HG02852 (cell line): ENCODE data around the gene ORAI3.
"Not testable (repeated sequence)": the region's sequence is repeated elsewhere in the genome, so short reads cannot be mapped to it uniquely, and the experiment has no call there.

Experiments
- ATAC-seq: cut with Tn5 transposase; IDR thresholded peaks from one replicate; pipeline ENCODE4 v1.9.1; 2021; ENCODE audit warnings: mild to moderate bottlenecking, moderate library complexity; ENCODE audit not compliant: unreplicated experiment

The ORAI3 gene

GRCh38 chr16:30923554-30924075 is 25.3 kb upstream of the ORAI3 start, which contains the start of gene FBXL19:
TSS of gene FBXL19 (plus strand) at chr16:30923572. CDS start at chr16:30925755, 2,183 bp downstream.
- ATAC-seq = no peak

- no peak for ATAC-seq
These were observed 24.6 kb upstream of the ORAI3 start for GRCh38 chr16:30924076-30924912.

DNA sequence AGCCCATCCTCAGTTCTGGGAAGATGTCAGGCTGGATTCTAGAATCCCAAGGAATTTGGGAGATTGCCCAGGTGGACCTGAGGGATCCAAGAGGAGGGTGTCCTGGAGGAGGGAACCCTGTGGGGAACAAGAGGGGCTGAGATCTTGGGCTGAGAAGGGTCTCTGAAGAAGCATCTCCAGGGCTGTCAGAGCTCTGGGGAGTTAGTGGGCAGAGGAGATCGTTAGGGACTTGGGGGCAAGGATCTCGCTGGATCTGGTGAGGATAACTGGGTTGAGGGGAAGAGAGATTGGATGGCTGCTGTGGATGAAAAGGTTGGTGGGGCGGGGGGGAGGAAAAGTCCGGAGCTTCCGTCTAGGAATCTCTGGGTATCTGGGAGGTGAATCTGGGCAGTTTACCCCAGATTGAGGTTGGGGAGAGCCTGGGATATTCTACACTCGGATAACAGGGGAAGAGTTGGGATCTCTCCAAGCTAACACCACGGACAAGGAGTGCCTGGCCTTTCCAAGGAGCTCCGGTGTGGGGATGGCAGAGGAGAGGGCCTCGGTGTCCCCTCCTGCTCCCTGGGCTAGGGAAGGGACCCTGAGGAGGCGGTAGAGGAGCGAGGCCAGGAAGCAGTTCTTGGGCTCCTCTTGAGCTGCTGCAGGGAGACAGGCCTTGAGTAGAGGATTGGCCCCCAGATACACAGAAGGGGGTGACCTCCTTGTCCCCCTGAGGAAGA is 23.8 kb upstream of the ORAI3 start:
- no peak for ATAC-seq

DNA sequence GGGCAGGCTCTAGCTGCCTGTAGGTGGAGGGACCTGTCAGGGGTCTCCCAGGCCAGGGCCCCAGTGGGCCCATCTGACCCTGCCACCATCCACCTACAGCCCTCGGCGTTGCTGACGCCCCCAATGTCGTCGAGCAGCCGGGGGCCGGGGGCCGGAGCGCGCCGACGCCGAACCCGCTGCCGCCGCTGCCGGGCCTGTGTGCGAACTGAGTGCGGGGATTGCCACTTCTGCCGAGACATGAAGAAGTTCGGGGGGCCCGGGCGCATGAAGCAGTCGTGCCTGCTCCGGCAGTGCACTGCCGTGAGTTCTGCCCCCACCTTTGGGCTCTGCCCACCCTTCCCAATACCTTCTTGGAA is 23.3 kb upstream of the ORAI3 start:
- ATAC-seq = no peak

- ATAC-seq = no peak
These were observed 22.7 kb upstream of the ORAI3 start for GRCh38 chr16:30925995-30926811.

DNA sequence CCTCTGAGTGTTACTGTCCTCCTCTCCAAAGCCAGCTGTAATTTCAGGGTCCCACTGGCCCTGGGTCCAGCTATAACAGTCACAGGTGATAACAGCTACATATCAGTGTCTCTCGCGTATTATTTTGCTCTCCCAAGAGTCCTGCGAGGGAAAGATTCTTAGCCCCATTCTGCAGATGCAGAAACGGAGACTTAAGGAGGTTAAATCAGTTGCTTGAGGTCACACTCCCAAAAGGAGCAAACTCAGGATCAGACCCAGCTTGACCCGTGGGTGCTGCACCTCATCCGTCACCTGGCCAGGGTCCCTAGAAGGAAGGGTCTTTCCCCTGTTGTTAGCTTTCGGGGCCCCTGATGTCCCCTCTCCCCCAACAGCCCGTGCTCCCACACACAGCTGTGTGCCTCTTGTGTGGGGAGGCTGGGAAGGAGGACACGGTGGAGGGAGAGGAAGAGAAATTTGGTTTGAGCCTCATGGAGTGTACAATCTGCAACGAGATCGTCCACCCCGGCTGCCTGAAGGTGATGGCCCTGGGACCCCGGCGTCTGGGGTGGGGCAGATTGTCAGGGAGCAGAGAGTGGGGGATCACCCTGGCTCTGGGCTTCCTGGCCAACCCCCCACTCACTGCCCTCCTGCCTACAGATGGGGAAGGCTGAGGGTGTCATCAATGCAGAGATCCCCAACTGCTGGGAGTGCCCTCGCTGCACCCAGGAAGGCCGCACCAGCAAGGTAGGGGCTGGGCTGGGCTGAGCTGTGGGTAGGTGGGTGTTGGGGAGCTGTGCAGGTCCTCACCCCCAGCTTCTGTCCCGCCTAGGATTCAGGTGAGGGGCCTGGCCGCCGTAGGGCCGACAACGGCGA is 21.7 kb upstream of the ORAI3 start:
- ATAC-seq = no peak

DNA sequence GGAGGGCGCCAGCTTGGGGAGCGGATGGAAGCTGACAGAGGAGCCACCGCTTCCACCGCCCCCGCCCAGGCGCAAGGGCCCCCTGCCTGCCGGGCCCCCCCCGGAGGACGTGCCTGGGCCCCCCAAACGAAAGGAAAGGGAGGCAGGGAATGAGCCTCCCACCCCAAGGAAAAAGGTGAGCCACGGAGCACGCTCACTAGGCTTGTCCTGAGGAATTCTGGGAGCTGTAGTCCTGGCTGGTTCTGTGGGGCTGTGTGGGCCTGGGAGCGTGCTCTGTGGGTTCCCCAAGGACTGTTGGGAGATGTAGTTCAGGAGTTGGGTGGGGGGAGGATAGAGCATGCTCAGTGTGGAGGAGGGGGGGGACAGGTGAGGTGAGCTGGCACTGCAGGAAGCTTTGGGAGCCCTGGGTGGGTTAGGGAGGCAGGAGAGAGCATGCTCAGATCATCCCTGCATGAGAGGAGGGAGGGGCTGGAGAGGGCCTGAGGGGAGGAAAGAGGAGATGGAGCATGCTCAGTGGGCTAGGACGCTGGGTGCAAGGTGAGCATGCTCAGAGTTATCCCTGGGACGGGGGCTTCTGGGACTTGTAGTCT is 21.0 kb upstream of the ORAI3 start:
- no peak for ATAC-seq

- ATAC-seq = no peak
These were observed 20.5 kb upstream of the ORAI3 start for GRCh38 chr16:30928390-30928789.

DNA sequence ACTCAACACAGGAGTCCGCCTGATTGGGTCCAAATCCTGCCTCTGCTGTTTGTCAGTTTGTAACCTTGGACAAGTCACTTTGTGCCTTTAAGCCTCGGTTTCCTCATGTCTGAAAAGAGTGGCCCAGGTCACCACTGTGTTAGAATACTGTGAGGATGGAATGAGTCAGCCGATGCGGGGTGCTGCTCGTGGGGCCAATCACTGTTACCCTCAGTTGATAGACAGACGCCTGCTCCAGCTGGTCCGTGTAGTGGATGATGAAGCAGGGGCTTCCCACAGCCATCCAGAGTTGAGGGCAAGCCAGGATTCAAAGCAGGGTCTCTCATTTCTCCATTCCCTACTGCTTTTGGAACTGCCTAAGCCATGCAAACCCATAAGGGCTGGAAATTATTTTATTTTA is 19.7 kb upstream of the ORAI3 start:
- no peak for ATAC-seq

GRCh38 chr16:30930160-30930571 is 18.7 kb upstream of the ORAI3 start:
- ATAC-seq = no peak

DNA sequence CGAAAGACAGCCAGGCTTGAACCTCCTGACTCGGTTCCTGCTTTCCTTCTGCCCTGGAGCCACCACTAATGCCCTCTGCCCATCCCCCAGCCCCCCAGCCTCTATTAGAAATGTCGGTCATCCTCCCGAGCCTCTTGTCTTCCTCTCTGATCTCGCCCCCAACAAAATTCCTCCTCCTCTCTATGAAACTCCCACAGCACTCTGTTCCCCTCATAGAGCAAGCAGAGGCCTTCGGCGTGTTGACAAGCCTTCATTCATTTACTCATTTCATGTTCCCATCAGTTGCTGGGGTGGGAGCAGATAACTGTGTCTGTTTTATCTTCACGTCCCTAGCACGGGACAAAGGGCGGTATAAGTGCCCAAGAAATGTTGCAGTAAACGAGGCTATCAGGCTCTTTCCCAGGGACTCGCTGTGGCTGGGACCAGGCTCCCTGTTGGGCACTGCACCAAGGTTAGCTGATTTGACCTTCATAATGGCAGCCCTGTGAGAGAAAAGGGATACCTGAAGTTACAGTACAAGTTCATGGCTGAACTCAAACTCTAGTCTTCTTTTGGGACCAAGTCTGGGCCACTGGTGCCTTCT is 17.7 kb upstream of the ORAI3 start:
- ATAC-seq = no peak

GRCh38 chr16:30934827-30935557 is 13.9 kb upstream of the ORAI3 start:
- no peak for ATAC-seq

DNA sequence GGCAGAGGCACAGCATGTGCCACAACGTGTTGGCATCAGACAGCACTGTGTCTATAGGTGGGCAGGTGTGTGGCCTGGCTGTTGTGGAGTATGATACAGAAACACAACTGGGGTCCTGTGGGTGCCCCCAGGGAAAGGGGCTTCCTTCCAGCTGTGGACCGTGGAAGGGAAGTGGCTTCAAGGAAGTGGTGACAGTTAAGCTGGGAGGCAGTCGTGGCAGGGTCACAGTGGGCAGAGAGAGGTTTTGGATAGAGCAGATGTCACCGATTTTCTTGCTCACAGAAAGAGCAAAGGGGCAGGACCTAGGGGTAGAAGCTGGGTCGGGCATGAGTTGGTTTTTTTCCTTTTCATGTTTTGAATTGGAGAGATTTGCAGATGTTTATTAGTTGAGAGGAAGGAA is 11.2 kb upstream of the ORAI3 start:
- no peak for ATAC-seq

DNA sequence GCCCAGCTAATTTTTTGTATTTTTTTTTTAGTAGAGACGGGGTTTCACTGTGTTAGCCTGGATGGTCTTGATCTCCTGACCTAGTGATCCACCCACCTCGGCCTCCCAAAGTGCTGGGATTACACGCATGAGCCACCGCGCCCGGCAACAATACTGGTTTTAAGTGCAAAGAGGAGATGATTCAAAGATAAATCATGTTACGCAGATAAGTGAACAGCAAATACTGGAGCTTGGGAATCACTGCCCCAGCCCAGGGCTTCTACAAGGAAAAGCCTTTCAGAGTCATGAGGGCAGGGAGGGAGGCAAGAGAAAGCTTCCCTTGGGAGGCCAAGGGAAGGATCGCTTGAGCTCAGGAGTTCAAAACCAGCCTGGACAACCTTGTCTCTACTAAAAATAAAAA is 9.3 kb upstream of the ORAI3 start:
- ATAC-seq = not testable (repeated sequence)

GRCh38 chr16:30941600-30942425 is 7.1 kb upstream of the ORAI3 start:
- peak; percentile 89 for ATAC-seq

DNA sequence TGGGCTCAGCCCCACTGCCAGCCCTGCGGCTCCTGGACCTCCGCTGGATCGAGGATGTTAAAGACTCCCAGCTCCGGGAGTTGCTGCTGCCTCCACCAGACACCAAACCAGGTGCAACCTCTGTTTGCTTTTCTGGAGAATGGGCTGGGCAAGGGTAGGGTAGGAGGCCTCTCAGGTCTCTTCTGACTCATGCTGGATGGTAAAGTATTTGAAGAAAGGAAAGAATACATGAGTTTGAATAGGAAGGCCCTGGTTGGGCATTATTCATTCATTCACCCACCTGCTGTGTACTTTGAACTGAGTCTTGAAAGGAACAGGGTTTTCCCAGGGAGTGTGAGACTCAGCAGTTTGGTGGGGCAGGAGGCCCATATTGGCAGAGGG is 6.5 kb upstream of the ORAI3 start:
- ATAC-seq = no peak

DNA sequence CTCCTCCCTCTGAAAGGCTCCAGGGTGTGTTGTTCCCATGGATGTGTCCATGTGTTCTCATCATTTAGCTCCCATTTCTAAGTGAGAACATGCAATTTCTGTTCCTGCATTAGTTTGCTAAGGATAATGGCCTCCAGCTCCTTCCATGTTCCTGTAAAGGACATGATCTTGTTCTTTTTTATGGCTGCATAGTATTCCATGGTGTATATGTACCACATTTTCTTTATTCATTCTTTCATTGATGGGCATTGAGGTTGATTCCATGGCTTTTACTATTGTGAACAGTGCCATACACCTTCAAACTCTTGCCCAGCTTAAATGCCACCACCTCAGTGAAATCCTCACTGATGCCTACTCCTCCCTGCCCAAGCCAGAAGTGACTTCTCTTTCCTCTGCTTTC is 4.5 kb upstream of the ORAI3 start:
- no peak for ATAC-seq
